Suprapubic skin (tissue), 4 donors: ENCODE results near the gene DDAH2.

Experiments
- EP300 ChIP-seq: sonication (generic); formaldehyde crosslinking; IDR thresholded peaks from one replicate; pipeline ENCODE4 v1.6.1; 2017; ENCODE audit warnings: antibody characterized with exemption
- POLR2A ChIP-seq, 2 donors: fragments of 450-650 bp; IDR thresholded peaks; one replicate each; pipeline ENCODE4 v1.6.1; 2017; ENCODE audit warnings: antibody characterized with exemption in 2 of 2, mild to moderate bottlenecking in 2 of 2, moderate library complexity in 2 of 2
- POLR2AphosphoS5 ChIP-seq, 3 donors: sonication (generic); formaldehyde crosslinking; IDR thresholded peaks; one replicate each; pipeline ENCODE4 v1.6.1; 2017; ENCODE audit warnings: antibody characterized with exemption in 3 of 3
- TF ChIP-seq, protein P1 (sequence below), 2 donors: fragments of 200-600 bp in 1 of 2; fragments of 450-650 bp in 1 of 2; sonication (generic) in 1 of 2; IDR thresholded peaks; one replicate each; pipeline ENCODE4 v1.5.1; 2016 to 2019; ENCODE audit warnings: antibody characterized with exemption in 2 of 2, mild to moderate bottlenecking in 1 of 2, moderate library complexity in 1 of 2

GRCh38 chr6:31720196-31720770, 8.8 kb downstream of the DDAH2 start:
- TF ChIP-seq, protein P1, sequence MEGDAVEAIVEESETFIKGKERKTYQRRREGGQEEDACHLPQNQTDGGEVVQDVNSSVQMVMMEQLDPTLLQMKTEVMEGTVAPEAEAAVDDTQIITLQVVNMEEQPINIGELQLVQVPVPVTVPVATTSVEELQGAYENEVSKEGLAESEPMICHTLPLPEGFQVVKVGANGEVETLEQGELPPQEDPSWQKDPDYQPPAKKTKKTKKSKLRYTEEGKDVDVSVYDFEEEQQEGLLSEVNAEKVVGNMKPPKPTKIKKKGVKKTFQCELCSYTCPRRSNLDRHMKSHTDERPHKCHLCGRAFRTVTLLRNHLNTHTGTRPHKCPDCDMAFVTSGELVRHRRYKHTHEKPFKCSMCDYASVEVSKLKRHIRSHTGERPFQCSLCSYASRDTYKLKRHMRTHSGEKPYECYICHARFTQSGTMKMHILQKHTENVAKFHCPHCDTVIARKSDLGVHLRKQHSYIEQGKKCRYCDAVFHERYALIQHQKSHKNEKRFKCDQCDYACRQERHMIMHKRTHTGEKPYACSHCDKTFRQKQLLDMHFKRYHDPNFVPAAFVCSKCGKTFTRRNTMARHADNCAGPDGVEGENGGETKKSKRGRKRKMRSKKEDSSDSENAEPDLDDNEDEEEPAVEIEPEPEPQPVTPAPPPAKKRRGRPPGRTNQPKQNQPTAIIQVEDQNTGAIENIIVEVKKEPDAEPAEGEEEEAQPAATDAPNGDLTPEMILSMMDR (IDR thresholded peaks at IDR 0.05), result no peak
- TF ChIP-seq POLR2A (IDR thresholded peaks at IDR 0.05) (no peak), POLR2AphosphoS5 (IDR thresholded peaks at IDR 0.05) (no peak), EP300 (no peak)
